Fibroblast of pulmonary artery (primary cell): Measurements from ENCODE around the gene FGD5.

Source experiments
- DNase-seq: peaks from one replicate; pipeline ENCODE4 v3.0.0-alpha.2; 2010; ENCODE audit warnings: low read depth
- H3K4me3 ChIP-seq: replicated peaks from 2 replicates; pipeline ENCODE4 v1.5.1; 2011; ENCODE audit warnings: low read depth, mild to moderate bottlenecking, control low read depth, low read length, moderate library complexity
- TF ChIP-seq, protein P1 (sequence below): IDR thresholded peaks from 2 replicates; pipeline ENCODE4 v1.5.1; 2011; ENCODE audit warnings: mild to moderate bottlenecking, control low read depth, low read length, inconsistent platforms; ENCODE audit errors: missing control alignments

Gene FGD5

DNA sequence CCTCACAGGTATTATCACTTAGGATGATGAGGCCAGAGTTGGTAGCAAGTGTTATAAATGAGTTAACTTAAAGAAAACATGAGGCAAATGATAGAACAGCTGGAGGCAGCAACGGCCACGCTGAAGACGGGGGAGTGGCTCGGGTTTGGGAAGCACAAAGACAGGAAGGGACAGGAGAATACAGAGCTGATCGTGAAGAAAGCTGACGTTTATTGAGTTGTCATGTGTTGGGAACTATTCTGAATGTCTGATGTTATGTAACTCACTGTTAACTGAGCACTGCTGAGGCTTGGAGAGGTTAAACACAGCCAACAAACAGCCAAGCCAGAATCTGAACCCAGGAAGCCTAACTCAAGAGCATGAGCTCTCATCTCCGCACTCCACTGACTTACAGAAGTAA is 42.3 kb downstream of the FGD5 start:
- TF ChIP-seq, protein P1, sequence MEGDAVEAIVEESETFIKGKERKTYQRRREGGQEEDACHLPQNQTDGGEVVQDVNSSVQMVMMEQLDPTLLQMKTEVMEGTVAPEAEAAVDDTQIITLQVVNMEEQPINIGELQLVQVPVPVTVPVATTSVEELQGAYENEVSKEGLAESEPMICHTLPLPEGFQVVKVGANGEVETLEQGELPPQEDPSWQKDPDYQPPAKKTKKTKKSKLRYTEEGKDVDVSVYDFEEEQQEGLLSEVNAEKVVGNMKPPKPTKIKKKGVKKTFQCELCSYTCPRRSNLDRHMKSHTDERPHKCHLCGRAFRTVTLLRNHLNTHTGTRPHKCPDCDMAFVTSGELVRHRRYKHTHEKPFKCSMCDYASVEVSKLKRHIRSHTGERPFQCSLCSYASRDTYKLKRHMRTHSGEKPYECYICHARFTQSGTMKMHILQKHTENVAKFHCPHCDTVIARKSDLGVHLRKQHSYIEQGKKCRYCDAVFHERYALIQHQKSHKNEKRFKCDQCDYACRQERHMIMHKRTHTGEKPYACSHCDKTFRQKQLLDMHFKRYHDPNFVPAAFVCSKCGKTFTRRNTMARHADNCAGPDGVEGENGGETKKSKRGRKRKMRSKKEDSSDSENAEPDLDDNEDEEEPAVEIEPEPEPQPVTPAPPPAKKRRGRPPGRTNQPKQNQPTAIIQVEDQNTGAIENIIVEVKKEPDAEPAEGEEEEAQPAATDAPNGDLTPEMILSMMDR = no peak
- peak; percentile 46 for DNase-seq
- no peak overlapping the region for H3K4me3 ChIP-seq

DNA sequence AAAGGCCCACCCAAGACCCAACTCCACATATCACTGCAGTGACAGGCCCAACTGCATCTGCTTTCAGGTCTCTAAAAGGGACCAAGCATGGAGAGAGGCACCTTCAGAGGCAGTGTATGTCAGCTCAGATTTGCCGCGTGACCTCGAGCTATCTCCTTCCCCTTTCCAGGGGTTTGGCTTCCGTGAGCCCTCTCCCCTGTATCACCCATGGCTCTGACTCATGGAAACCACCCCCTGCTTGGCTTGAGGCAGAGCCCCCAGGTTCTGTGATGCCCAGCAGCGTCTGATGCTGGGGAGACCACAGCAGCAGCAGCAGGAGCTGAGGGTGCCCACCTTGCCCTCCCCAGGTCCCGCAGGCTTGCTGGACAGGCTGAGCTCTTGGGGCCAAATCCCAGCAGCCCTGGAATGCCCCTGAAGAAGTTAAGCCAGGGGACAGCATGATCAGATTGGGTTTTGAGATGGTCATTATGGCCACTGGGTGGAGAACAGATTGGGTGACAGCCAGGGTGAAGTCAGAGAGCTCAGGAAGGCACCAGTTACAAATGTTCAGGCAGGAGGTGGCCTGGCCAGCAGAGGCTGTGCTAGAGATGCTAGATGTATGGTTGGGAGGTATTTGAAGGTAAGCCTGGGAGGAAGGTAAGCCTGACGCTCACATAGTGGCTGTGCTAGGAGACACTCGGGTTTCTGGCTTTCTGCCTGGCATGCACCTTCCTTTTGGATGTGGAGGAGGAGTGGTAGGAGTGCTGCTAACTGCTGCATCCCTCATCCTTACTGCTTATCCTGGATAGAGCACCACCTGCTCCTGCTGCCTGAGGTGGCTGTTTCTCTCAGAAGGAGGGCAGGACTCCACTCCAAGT is 42.9 kb downstream of the FGD5 start:
- TF ChIP-seq, protein P1 = no peak
- DNase-seq = no peak
- H3K4me3 ChIP-seq = no peak overlapping the region

DNA sequence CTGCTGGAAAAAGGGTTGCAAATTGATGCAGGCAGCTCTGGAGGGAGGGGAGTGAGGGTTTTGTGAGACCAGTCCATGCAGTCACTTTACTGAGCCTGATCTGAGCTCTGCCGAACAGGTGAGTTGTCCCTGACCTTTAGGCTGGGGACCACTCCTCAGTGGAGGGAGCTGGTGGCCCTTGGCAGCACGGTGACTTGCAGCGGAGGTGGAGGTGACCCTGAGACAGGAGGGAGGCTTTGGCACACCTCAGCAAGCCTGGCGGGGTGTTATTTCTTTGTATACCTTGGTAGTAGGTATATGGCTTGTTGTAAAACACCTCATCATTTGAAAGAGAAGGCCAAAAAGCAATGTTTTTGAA is 43.5 kb downstream of the FGD5 start:
- H3K4me3 ChIP-seq = no peak overlapping the region
- TF ChIP-seq, protein P1 = no peak
- no peak for DNase-seq

DNA sequence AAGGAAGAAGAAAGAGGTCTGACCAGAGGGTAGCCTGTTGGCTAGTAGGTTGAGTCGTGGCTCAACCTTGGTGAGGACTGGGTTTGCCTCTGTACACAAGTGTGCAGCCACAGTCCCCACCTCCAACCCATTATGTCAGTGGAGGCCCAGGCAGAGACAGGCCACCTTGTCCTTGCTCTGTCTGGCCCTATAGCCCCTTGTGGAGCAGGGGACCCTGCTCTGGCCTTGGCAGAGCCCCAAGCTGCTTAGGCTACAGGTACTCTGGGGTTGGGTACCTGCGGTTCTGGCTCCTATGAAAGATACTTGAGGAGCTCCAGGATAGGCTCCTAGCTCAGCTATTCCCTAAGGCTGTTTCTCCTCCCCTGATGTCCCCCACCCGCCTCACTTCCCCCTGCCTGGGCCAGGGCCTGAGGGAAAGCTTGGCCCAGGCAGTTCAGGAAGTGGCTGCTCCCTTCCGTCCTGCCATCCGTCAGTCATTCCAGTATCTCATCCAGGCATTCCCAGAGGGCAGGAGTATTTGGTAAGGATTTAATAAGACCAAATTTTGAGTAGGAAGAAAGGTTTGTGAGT is 44.0 kb downstream of the FGD5 start:
- H3K4me3 ChIP-seq = no peak overlapping the region
- TF ChIP-seq, protein P1 = no peak
- DNase-seq = no peak

DNA sequence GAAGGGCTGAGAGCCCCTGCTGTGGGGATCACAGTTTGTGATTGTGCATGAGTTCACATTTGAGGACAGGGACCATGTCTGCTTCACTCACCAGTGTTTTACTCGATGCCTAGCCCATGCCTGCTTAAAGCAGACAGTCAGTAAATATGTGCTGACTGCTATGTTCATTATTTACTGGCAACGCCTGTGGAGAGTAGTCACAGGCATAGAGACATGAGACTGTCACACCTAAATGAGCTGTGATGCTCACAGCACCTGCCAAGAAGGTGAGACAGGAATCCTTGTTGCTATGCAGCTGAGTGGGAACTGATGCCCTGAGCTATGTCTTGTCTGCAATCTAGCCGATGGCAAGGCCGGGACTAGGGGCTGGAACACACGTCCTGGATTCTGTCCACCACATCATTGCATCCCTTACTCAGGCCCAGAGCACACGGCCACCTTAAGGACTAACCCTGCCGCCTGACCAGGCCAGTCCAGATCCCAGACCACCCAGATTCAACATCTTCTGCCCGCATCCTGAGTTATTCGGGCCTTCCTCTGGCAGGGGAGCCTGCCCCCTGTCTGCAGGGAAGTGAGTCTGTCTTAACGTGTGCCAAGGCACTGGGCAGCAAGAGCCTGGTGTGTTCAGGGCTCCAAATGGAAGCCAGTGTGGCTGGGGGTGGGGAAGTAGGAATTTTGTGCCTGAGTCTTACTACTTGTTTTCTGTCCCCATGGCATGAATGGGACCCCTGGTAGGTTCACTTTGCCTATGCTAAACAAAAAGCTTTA is 44.8 kb downstream of the FGD5 start:
- H3K4me3 ChIP-seq = no peak overlapping the region
- DNase-seq = no peak
- TF ChIP-seq, protein P1 = peak; percentile 20

DNA sequence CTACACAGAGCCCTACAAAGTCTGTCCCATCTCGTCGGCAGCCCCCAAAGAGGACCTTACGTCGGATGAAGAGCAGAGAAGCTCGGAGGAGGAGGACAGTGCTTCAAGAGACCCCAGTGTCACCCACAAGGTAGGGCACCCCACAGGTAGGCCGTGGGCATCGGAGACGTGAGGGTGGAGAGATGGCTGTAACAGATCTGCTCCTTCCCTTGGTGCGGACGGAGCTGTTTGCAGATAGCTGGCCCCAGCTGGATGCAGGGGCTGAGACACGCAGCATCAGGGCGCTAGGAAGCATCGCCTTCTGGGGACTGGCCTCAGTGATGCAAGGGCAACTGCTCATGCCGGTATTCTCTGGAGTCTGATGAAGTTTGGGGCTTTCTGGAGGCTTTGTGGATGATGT is 45.4 kb downstream of the FGD5 start:
- TF ChIP-seq, protein P1 = no peak
- no peak for DNase-seq
- H3K4me3 ChIP-seq = no peak overlapping the region
